Activated naive CD4-positive, alpha-beta T cell treated with anti-CD3 and anti-CD28 coated beads, Interleukin-2, amount 10 ng/mL, durations not matched to agents 7 days and 5 days (primary cell): Measurements from ENCODE around the gene MYO1F.

Experiments
- CTCF ChIA-PET: fragments of 350-600 bp; sonication (Branson Sonifier 250); formaldehyde crosslinking; loops from one replicate; lab custom pipeline; 2021; ENCODE audit warnings: antibody characterized with exemption; lab: Charles Lee
- DNase-seq: peaks from one replicate; pipeline ENCODE4 v3.0.0-alpha.2; 2020
- H3K27ac Mint-ChIP-seq: one replicate; pipeline ENCODE4 v1.8.0; 2021; ENCODE audit warnings: mild to moderate bottlenecking, moderate library complexity, mixed read lengths
- H3K27me3 Mint-ChIP-seq: one replicate; pipeline ENCODE4 v1.8.0; 2021; ENCODE audit warnings: mild to moderate bottlenecking, mixed read lengths
- H3K36me3 Mint-ChIP-seq: one replicate; pipeline ENCODE4 v1.8.0; 2021; ENCODE audit warnings: mixed read lengths
- H3K4me1 Mint-ChIP-seq: one replicate; pipeline ENCODE4 v1.8.0; 2021; ENCODE audit warnings: mixed read lengths
- H3K4me3 Mint-ChIP-seq: one replicate; pipeline ENCODE4 v1.8.0; 2021; ENCODE audit warnings: mild to moderate bottlenecking, moderate library complexity, mixed read lengths
- H3K9me3 Mint-ChIP-seq: one replicate; pipeline ENCODE4 v1.8.0; 2021; ENCODE audit warnings: mixed read lengths

Gene MYO1F

DNA sequence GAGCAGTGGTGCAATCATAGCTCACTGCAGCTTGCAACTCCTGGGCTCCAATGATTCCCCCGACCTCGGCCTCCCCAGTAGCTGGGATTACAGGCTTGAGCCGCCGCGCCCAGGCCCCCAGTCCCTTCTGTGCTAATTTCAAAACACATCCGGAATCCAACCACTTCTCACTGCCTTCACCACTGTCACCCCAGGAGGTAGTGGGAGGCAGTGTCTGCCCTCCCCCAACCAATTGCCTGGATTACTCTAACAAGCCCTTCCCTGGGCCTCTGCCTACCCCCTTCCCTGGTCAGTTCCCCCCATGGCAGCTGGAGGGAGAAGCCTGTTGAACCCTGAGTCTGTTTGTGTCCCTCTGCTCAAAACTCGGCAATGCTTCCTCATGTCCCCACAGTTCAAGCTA, 77.1 kb downstream of the MYO1F start:
- H3K27ac Mint-ChIP-seq, result peak overlapping the region; percentile 20
- H3K9me3 Mint-ChIP-seq, result no peaks in the 10 kb centered on the region
- CTCF ChIA-PET, result no interaction called here
- H3K36me3 Mint-ChIP-seq, result no peaks in the 10 kb centered on the region
- peaks cover 39% of the 10 kb centered on the region for H3K4me1 Mint-ChIP-seq
- H3K27me3 Mint-ChIP-seq, result peaks cover 21% of the 10 kb centered on the region
- no peak for DNase-seq
- H3K4me3 Mint-ChIP-seq, result no peak overlapping the region

- H3K4me1 Mint-ChIP-seq, result peaks cover 42% of the 10 kb centered on the region
- no peaks in the 10 kb centered on the region for H3K36me3 Mint-ChIP-seq
- H3K9me3 Mint-ChIP-seq, result no peaks in the 10 kb centered on the region
- H3K27ac Mint-ChIP-seq, result no peak overlapping the region
- no peak overlapping the region for H3K4me3 Mint-ChIP-seq
- no peak for DNase-seq
- H3K27me3 Mint-ChIP-seq, result peaks cover 20% of the 10 kb centered on the region
- CTCF ChIA-PET, result no interaction called here
Measured at GRCh38 chr19:8499048-8499833, 78.0 kb downstream of the MYO1F start.

- Mint-ChIP-seq H3K27me3 (peaks cover 17% of the 10 kb centered on the region), H3K4me3 (no peak overlapping the region), H3K36me3 (no peaks in the 10 kb centered on the region), H3K27ac (no peak overlapping the region), H3K9me3 (no peaks in the 10 kb centered on the region), H3K4me1 (peaks cover 40% of the 10 kb centered on the region)
- DNase-seq, result no peak
- CTCF ChIA-PET, result interaction anchor here (0.9 kb wide), 1 partner anchor 144 kb away, joined by 3 read pairs; no protein-coding TSS in a partner anchor
Measured at GRCh38 chr19:8498295-8498694, 78.9 kb downstream of the MYO1F start.

DNA sequence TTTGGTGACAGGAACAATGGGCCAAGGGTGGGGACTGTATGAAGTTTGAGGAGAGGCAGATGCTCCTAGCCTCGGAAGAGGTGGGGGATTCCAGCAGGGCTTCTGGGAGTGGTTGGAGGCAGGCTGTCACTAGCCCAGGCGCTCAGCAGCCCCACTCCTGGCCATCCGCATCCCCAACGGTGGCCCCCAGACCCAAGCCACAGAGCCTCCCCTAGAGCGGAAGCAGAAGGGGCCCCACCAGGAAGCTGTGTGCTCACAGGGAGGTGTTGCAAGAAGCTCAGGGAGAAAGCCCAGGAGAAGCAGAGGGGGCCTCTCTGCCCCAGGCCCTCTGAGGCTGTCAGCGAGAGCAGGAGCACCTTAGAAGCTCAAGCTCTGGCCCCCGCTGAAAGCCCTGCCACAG, 83.1 kb downstream of the MYO1F start:
- H3K27ac Mint-ChIP-seq, result peak overlapping the region; percentile 42
- DNase-seq, result peak; percentile 40
- H3K36me3 Mint-ChIP-seq, result peaks cover 3% of the 10 kb centered on the region
- no peaks in the 10 kb centered on the region for H3K9me3 Mint-ChIP-seq
- H3K4me3 Mint-ChIP-seq, result no peak overlapping the region
- CTCF ChIA-PET, result interaction anchor here (0.9 to 1.2 kb wide), 2 partner anchors 19 to 84 kb away, joined by 3 read pairs; no protein-coding TSS in a partner anchor
- H3K4me1 Mint-ChIP-seq, result peaks cover 27% of the 10 kb centered on the region
- peaks cover 7% of the 10 kb centered on the region for H3K27me3 Mint-ChIP-seq

DNA sequence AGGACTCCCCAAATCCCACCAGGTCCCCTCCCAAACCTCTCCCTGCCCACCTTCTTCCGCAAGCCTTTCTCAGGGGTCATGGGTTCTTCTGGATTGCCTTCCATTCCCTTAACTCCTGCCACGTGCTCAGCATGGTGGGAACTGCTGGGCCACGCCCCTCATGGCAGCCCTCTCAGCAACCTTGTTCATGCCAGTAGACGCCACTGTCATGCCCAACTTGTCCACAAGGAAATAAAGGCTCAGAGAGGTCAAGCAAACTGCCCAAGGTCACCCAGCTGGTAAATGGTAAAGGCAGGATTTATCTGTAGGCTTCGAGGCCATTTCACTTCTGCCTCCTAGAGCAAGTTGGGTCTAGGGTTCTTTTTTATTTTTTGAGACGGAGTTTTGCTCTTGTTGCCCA, 85.7 kb downstream of the MYO1F start:
- no peak overlapping the region for H3K27ac Mint-ChIP-seq
- H3K36me3 Mint-ChIP-seq, result peaks cover 25% of the 10 kb centered on the region
- H3K9me3 Mint-ChIP-seq, result no peaks in the 10 kb centered on the region
- H3K4me1 Mint-ChIP-seq, result peaks cover 48% of the 10 kb centered on the region
- CTCF ChIA-PET, result interaction anchor here (0.6 to 2.0 kb wide), 2 partner anchors 12 to 87 kb away, joined by 3 to 9 read pairs; no protein-coding TSS in a partner anchor
- DNase-seq, result no peak
- no peaks in the 10 kb centered on the region for H3K27me3 Mint-ChIP-seq
- no peak overlapping the region for H3K4me3 Mint-ChIP-seq

GRCh38 chr19:8490873-8491272, 86.4 kb downstream of the MYO1F start:
- CTCF ChIA-PET, result interaction anchor here (2.0 kb wide), 1 partner anchor 88 kb away, joined by 9 read pairs; no protein-coding TSS in a partner anchor
- no peak overlapping the region for H3K4me3 Mint-ChIP-seq
- H3K4me1 Mint-ChIP-seq, result peaks cover 52% of the 10 kb centered on the region
- H3K27me3 Mint-ChIP-seq, result no peaks in the 10 kb centered on the region
- no peak for DNase-seq
- no peaks in the 10 kb centered on the region for H3K9me3 Mint-ChIP-seq
- H3K27ac Mint-ChIP-seq, result no peak overlapping the region
- H3K36me3 Mint-ChIP-seq, result peaks cover 30% of the 10 kb centered on the region

- no peak overlapping the region for H3K4me3 Mint-ChIP-seq
- H3K4me1 Mint-ChIP-seq, result peaks cover 49% of the 10 kb centered on the region
- no peaks in the 10 kb centered on the region for H3K9me3 Mint-ChIP-seq
- DNase-seq, result no peak
- no peak overlapping the region for H3K27ac Mint-ChIP-seq
- H3K27me3 Mint-ChIP-seq, result no peaks in the 10 kb centered on the region
- CTCF ChIA-PET, result no interaction called here
- peaks cover 32% of the 10 kb centered on the region for H3K36me3 Mint-ChIP-seq
Measured at GRCh38 chr19:8490395-8490760, 86.9 kb downstream of the MYO1F start.

DNA sequence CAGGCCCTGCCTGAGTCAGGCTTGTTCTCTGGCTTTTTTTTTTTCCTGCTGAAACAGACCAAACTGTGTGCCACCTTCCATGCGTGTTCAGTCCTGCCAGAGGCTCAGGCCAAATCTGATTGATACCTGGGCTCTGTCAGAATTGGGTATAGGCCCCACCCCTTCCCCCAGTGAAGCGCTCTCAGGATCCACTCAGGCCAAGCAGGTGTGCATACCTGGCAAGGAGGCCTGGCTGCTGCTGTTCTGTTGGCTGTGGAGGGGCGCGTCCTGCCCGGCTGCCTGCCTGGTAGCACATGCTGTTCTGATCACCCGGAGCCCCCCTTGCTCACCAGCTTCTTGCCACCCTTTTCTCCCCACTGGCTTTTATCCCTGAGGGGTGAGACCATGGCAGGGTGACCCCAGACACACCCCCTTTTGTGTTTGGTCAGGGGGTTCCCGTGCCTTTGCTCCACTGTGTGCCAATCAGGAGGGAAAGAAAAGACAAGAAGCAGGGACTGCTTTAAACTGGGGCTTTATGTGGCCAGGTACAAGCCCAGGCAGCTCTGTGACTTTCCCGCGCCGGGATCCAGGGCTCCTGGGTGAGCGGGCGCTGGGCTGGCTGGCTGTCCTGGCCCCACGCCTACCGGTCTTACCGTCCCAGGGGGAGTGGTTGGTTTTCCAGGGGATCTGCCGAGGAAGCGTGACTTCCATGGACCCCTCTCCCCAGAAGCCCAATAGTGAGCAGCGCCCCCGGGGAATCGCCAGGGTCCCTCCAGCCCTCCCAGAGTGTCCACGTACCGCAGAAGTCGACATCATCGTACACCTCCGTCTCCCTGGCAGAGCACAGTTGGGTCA, 87.5 kb downstream of the MYO1F start:
- CTCF ChIA-PET, result no interaction called here
- H3K9me3 Mint-ChIP-seq, result no peaks in the 10 kb centered on the region
- peaks cover 37% of the 10 kb centered on the region for H3K36me3 Mint-ChIP-seq
- no peak overlapping the region for H3K27ac Mint-ChIP-seq
- H3K4me3 Mint-ChIP-seq, result no peak overlapping the region
- no peaks in the 10 kb centered on the region for H3K27me3 Mint-ChIP-seq
- peaks cover 48% of the 10 kb centered on the region for H3K4me1 Mint-ChIP-seq
- DNase-seq, result no peak

- no peaks in the 10 kb centered on the region for H3K27me3 Mint-ChIP-seq
- no peak overlapping the region for H3K4me3 Mint-ChIP-seq
- H3K36me3 Mint-ChIP-seq, result peaks cover 44% of the 10 kb centered on the region
- peaks cover 43% of the 10 kb centered on the region for H3K4me1 Mint-ChIP-seq
- CTCF ChIA-PET, result interaction anchor here (2.8 kb wide), 2 partner anchors 17 to 90 kb away, joined by 8 to 50 read pairs; partner anchors contain the start of gene MYO1F
- no peak for DNase-seq
- peak overlapping the region; percentile 85 for H3K27ac Mint-ChIP-seq
- no peaks in the 10 kb centered on the region for H3K9me3 Mint-ChIP-seq
Measured at GRCh38 chr19:8488365-8488764, 88.9 kb downstream of the MYO1F start.

DNA sequence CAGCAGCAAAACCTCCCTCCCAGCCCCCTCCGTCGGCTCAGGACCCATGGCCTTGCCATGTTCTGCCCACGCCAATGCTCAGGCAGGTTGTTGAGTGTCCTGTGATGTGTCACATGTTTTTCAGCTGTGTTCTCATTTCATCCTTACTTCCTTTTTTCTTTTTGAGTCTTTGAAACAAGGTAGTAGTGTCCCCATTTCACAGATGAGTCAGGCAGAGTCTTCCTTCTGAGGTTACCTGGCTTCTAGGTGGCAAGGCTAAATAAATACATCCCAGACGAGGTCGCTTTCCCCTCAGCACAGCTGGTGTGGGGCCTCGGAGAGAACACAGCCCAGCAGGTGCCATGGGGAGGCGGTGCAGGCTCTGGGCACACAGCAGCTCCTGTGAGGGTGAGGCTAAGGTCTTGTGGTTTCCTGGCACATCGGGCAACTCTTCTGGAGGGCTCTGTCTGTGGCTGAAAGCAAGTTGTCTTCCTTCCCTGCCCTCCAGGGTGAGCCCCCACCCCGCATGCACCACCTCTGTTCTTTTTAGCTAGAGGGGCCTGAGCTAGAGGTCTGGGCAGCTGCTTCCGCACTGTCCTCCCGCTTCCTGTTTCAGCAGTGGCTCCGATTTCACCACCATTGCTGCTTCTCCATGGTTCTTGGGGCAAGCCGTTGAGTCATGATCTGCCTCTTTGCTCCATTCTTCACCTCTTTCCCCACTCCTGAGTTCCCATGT, 89.9 kb downstream of the MYO1F start:
- DNase-seq, result peak; percentile 77
- no peaks in the 10 kb centered on the region for H3K27me3 Mint-ChIP-seq
- CTCF ChIA-PET, result interaction anchor here (0.7 to 2.8 kb wide), 8 partner anchors 10 to 95 kb away, joined by 3 to 50 read pairs (median 4); partner anchors contain the start of genes MYO1F and ZNF414
- H3K4me3 Mint-ChIP-seq, result no peak overlapping the region
- H3K4me1 Mint-ChIP-seq, result peaks cover 45% of the 10 kb centered on the region
- H3K27ac Mint-ChIP-seq, result peak overlapping the region; percentile 85
- no peaks in the 10 kb centered on the region for H3K9me3 Mint-ChIP-seq
- peaks cover 53% of the 10 kb centered on the region for H3K36me3 Mint-ChIP-seq

- H3K4me1 Mint-ChIP-seq, result peaks cover 48% of the 10 kb centered on the region
- CTCF ChIA-PET, result interaction anchor here (1.1 to 2.8 kb wide), 6 partner anchors 19 to 96 kb away, joined by 3 to 50 read pairs (median 6); partner anchors contain the start of genes MYO1F and ZNF414
- DNase-seq, result no peak
- H3K9me3 Mint-ChIP-seq, result no peaks in the 10 kb centered on the region
- peaks cover 55% of the 10 kb centered on the region for H3K36me3 Mint-ChIP-seq
- no peak overlapping the region for H3K4me3 Mint-ChIP-seq
- peak overlapping the region; percentile 85 for H3K27ac Mint-ChIP-seq
- H3K27me3 Mint-ChIP-seq, result no peaks in the 10 kb centered on the region
Measured at GRCh38 chr19:8486661-8487136, 90.5 kb downstream of the MYO1F start.

- H3K27me3 Mint-ChIP-seq, result no peaks in the 10 kb centered on the region
- H3K4me3 Mint-ChIP-seq, result no peak overlapping the region
- DNase-seq, result no peak
- peaks cover 60% of the 10 kb centered on the region for H3K36me3 Mint-ChIP-seq
- H3K27ac Mint-ChIP-seq, result peak overlapping the region; percentile 85
- CTCF ChIA-PET, result interaction anchor here (2.8 kb wide), 1 partner anchor 93 kb away, joined by 50 read pairs; the partner anchor contains the start of gene MYO1F
- peaks cover 57% of the 10 kb centered on the region for H3K4me1 Mint-ChIP-seq
- no peaks in the 10 kb centered on the region for H3K9me3 Mint-ChIP-seq
Measured at GRCh38 chr19:8485561-8486371, 91.5 kb downstream of the MYO1F start.

DNA sequence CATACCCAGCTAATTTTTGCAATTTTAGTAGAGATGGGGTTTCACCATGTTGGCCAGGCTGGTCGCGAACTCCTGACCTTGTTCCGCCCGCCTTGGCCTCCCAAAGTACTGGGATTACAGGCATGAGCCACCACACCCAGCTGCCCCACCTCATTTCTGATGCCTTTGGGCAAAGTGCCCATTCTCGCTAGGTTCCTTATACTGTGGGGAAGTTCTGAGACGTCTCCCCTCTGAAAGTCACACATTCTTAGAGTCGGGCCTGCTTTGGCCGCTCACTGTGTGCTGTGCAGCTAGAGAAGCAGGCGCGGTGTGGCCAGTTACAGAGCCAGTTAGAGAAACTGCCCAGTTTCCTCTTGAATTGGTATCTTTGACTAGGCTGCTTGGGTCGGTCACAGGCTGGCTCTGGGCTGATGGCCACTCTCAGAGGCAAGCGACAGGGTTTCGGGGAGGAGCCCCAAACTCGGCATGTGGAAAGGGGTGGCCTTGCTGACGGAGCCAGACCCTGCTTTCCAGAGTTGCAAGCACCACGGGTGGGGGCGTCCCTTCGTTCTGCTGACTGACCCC, 92.8 kb downstream of the MYO1F start:
- Mint-ChIP-seq H3K4me3 (no peak overlapping the region), H3K4me1 (peaks cover 63% of the 10 kb centered on the region), H3K27me3 (no peaks in the 10 kb centered on the region), H3K36me3 (peaks cover 58% of the 10 kb centered on the region), H3K9me3 (no peaks in the 10 kb centered on the region), H3K27ac (no peak overlapping the region)
- DNase-seq, result no peak
- CTCF ChIA-PET, result no interaction called here
